Measurements from ENCODE around the gene SLC25A13.
A peak's percentile ranks its signal among the peaks of the same experiment; 100 is the strongest.

The SLC25A13 gene

GRCh38 chr7:96237040-96237439, 84.9 kb downstream of the SLC25A13 start:
- DNase-seq = no peak

GRCh38 chr7:96236198-96237039, 85.5 kb downstream of the SLC25A13 start:
- DNase-seq = no peak

GRCh38 chr7:96235281-96235680, 86.6 kb downstream of the SLC25A13 start:
- no peak for DNase-seq

GRCh38 chr7:96233528-96234154, 88.3 kb downstream of the SLC25A13 start:
- DNase-seq = no peak

GRCh38 chr7:96233084-96233483, 88.8 kb downstream of the SLC25A13 start:
- DNase-seq = no peak

- DNase-seq = no peak
Observed at GRCh38 chr7:96228760-96229159, 93.1 kb downstream of the SLC25A13 start.

GRCh38 chr7:96225251-96225650, 96.6 kb downstream of the SLC25A13 start:
- DNase-seq = no peak

GRCh38 chr7:96224685-96225084, 97.2 kb downstream of the SLC25A13 start:
- peak; percentile 31 for DNase-seq

- DNase-seq = no peak
Observed at GRCh38 chr7:96224073-96224472, 97.8 kb downstream of the SLC25A13 start.

GRCh38 chr7:96221888-96222287, 100.0 kb downstream of the SLC25A13 start:
- DNase-seq = no peak

- no peak for DNase-seq
Observed at GRCh38 chr7:96219378-96220130, 102.3 kb downstream of the SLC25A13 start.

GRCh38 chr7:96218664-96219243, 103.1 kb downstream of the SLC25A13 start:
- DNase-seq = no peak

GRCh38 chr7:96217147-96217546, 104.8 kb downstream of the SLC25A13 start:
- no peak for DNase-seq

GRCh38 chr7:96216373-96216772, 105.5 kb downstream of the SLC25A13 start:
- no peak for DNase-seq

GRCh38 chr7:96212474-96212873, 109.4 kb downstream of the SLC25A13 start:
- DNase-seq = no peak

GRCh38 chr7:96211954-96212353, 109.9 kb downstream of the SLC25A13 start:
- DNase-seq = no peak

GRCh38 chr7:96205665-96206064, 116.2 kb downstream of the SLC25A13 start:
- DNase-seq = no peak

- DNase-seq = no peak
Observed at GRCh38 chr7:96204601-96205000, 117.3 kb downstream of the SLC25A13 start.

- no peak for DNase-seq
Observed at GRCh38 chr7:96203786-96204185, 118.1 kb downstream of the SLC25A13 start.

- DNase-seq = no peak
Observed at GRCh38 chr7:96202102-96202501, 119.8 kb downstream of the SLC25A13 start.

- no peak for DNase-seq
Observed at GRCh38 chr7:96200740-96201139, 121.2 kb downstream of the SLC25A13 start.

- no peak for DNase-seq
Observed at GRCh38 chr7:96199421-96199820, 122.5 kb downstream of the SLC25A13 start.

- no peak for DNase-seq
Observed at GRCh38 chr7:96198047-96198636, 123.8 kb downstream of the SLC25A13 start.

Data from GF-D8 (cell line).